HepG2 (cell line): ENCODE measurements around the gene PPARA. TPM values are rescaled to one million over a fixed set of nuclear protein-coding genes. Genes with fewer than 3 reads are reported as not detected.

Experiments used
- ARNT ChIP-seq: fragments of 450-650 bp; IDR thresholded peaks from 2 replicates; pipeline ENCODE4 v1.6.1; 2017
- BHLHE40 ChIP-seq: IDR thresholded peaks from 2 replicates; pipeline ENCODE4 v1.6.1; 2011; ENCODE audit warnings: low read length, improper control_type of control experiment
- ELF1 ChIP-seq: sonication (generic); formaldehyde crosslinking; IDR thresholded peaks from 2 replicates; pipeline ENCODE4 v1.4.0; 2020; ENCODE audit warnings: missing genetic modification reagents
- FOXP1 ChIP-seq, 2 experiments: fragments of 450-650 bp in 1 of 2; IDR thresholded peaks; 2 replicates each; pipeline ENCODE4 v1.6.1; 2017 to 2018; ENCODE audit warnings: antibody characterized with exemption in 1 of 2
- HDAC1 ChIP-seq: sonication (generic); formaldehyde crosslinking; IDR thresholded peaks from 2 replicates; pipeline ENCODE4 v1.5.1; 2020; ENCODE audit warnings: mild to moderate bottlenecking, missing genetic modification reagents
- HNF4G ChIP-seq, 2 experiments: sonication (generic) in 1 of 2; formaldehyde crosslinking in 1 of 2; IDR thresholded peaks; 2 replicates each; pipeline versions ENCODE4 v1.4.0 to v1.6.1; 2011 to 2020; ENCODE audit warnings: borderline replicate concordance in 2 of 2, low read depth in 2 of 2, mild to moderate bottlenecking in 2 of 2, low read length in 1 of 2, missing genetic modification reagents in 1 of 2, moderate library complexity in 1 of 2
- PCBP1 ChIP-seq: fragments of 200-400 bp; formaldehyde crosslinking; IDR thresholded peaks from 2 replicates; pipeline ENCODE4 v1.6.1; 2017; ENCODE audit warnings: mild to moderate bottlenecking, low read depth, low read length, borderline replicate concordance
- SALL1 ChIP-seq: sonication (generic); formaldehyde crosslinking; IDR thresholded peaks from 2 replicates; pipeline ENCODE4 v1.8.0; 2022; ENCODE audit warnings: mild to moderate bottlenecking, missing genetic modification reagents
- SOX13 ChIP-seq, 3 experiments: fragments of 450-650 bp in 1 of 3; sonication (generic) in 1 of 3; formaldehyde crosslinking in 1 of 3; IDR thresholded peaks in 2 of 3; conservative IDR thresholded peaks in 1 of 3; 2 replicates each; pipeline versions ENCODE4 v1.5.0 to v1.6.1; 2016 to 2020; ENCODE audit warnings: antibody characterized with exemption in 1 of 3, mild to moderate bottlenecking in 1 of 3, missing compliant biosample characterization in 1 of 3, missing genetic modification reagents in 1 of 3, moderate library complexity in 1 of 3
- ZNF496 ChIP-seq: sonication (generic); formaldehyde crosslinking; IDR thresholded peaks from 2 replicates; pipeline ENCODE4 v1.8.1; 2023; ENCODE audit warnings: mild to moderate bottlenecking, moderate library complexity, missing genetic modification reagents; ENCODE audit not compliant: insufficient replicate concordance
- ZNF550 ChIP-seq: sonication (generic); formaldehyde crosslinking; IDR thresholded peaks from 2 replicates; pipeline ENCODE4 v1.4.0; 2020; ENCODE audit warnings: mild to moderate bottlenecking, missing genetic modification reagents, borderline replicate concordance
- ZNF790 ChIP-seq: sonication (generic); formaldehyde crosslinking; IDR thresholded peaks from 2 replicates; pipeline ENCODE4 v1.8.0; 2022; ENCODE audit warnings: missing genetic modification reagents, mild to moderate bottlenecking, borderline replicate concordance
- polyA plus RNA-seq, 8 experiments: library from polyadenylated mRNA; depleted of rRNA in 3 of 8; stranded (reverse) in 7 of 8; unstranded in 1 of 8; fragments of >200 nt; fragmentation: Illumina TruSeq in 4 of 8; extraction: Trizol in 4 of 8; gene quantifications; 2 replicates each; pipeline versions ENCODE4 v1.2.1 to v1.2.3, GENCODE V29; 2011 to 2016; ENCODE audit warnings: low read depth in 4 of 8, missing spikeins in 1 of 8, mixed read lengths in 1 of 8; ENCODE audit not compliant: insufficient read depth in 1 of 8
- total RNA-seq, 5 experiments: library from RNA; depleted of rRNA; stranded (reverse); fragments of >200 nt; fragmentation: Illumina TruSeq; extraction: Trizol; gene quantifications; 2 replicates each; pipeline ENCODE4 v1.2.3, GENCODE V29; 2016; ENCODE audit warnings: low read depth in 1 of 5
- TF ChIP-seq, protein P1 (sequence below): sonication (generic); formaldehyde crosslinking; IDR thresholded peaks from 2 replicates; pipeline ENCODE4 v1.4.0; 2020; ENCODE audit warnings: missing genetic modification reagents
- TF ChIP-seq, protein P2 (sequence below): sonication (generic); formaldehyde crosslinking; IDR thresholded peaks from 2 replicates; pipeline ENCODE4 v1.4.0; 2020; ENCODE audit warnings: missing genetic modification reagents
- TF ChIP-seq, protein P3 (sequence below): sonication (generic); formaldehyde crosslinking; IDR thresholded peaks from 2 replicates; pipeline ENCODE4 v1.4.0; 2020; ENCODE audit warnings: missing genetic modification reagents, borderline replicate concordance
- TF ChIP-seq, protein P4 (sequence below): sonication (generic); formaldehyde crosslinking; IDR thresholded peaks from 2 replicates; pipeline ENCODE4 v1.4.0; 2020; ENCODE audit warnings: missing genetic modification reagents
- TF ChIP-seq, protein P5 (sequence below): IDR thresholded peaks from 2 replicates; pipeline ENCODE4 v1.6.1; 2012; ENCODE audit warnings: low read depth, low read length, improper control_type of control experiment
- TF ChIP-seq, protein P6 (sequence below): sonication (generic); IDR thresholded peaks from 2 replicates; pipeline ENCODE4 v1.6.1; 2016; ENCODE audit warnings: low read depth, borderline replicate concordance

Gene PPARA
- total and polyA plus RNA-seq, 2 of the 13 experiments (the other 11 are each of a cell fraction or from before 2014, with no cell fraction given) = 18.2 to 24.7 TPM

DNA sequence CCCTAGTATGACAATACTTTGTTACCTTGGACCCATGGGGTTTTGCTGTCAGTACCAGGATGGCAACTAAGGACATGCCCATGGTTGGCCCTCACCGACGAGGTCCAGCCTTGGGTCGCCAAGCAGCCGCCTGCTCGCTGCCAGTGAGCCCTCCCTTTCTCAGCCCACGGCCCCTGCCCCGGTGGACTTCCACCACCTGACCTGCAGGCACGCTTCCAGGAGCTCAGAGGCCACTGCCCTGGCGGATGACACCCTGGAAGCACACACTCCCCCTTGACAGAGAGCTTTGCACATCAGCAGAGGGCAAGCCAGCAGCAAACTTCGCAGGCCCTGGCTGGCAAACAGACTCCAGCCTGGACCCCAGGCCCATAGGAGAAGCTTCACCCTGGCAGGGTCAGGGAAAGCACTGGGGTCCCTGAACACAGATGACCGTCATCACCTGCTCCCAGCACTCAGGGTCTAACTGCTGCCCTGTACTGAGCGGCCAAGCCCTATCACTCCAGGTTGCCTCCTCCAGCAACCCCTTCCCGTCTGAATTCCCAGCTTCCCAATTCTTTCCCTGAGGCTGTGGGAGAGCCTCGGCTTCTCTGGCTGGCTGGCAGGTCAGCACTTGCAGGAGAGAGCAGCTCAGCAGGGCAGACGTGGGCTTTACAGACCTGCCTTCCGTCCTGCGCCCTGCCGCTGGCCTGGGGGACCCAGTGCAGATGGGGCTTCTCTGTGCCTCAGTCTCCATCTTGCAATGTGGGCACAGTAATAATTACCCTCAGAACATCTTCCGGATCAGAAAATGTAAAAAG, 2.7 kb upstream of the PPARA start (continued):
- no peak for TF ChIP-seq ZNF550
- TF ChIP-seq, protein P1, sequence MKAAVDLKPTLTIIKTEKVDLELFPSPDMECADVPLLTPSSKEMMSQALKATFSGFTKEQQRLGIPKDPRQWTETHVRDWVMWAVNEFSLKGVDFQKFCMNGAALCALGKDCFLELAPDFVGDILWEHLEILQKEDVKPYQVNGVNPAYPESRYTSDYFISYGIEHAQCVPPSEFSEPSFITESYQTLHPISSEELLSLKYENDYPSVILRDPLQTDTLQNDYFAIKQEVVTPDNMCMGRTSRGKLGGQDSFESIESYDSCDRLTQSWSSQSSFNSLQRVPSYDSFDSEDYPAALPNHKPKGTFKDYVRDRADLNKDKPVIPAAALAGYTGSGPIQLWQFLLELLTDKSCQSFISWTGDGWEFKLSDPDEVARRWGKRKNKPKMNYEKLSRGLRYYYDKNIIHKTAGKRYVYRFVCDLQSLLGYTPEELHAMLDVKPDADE = no peak
- TF ChIP-seq, protein P2, sequence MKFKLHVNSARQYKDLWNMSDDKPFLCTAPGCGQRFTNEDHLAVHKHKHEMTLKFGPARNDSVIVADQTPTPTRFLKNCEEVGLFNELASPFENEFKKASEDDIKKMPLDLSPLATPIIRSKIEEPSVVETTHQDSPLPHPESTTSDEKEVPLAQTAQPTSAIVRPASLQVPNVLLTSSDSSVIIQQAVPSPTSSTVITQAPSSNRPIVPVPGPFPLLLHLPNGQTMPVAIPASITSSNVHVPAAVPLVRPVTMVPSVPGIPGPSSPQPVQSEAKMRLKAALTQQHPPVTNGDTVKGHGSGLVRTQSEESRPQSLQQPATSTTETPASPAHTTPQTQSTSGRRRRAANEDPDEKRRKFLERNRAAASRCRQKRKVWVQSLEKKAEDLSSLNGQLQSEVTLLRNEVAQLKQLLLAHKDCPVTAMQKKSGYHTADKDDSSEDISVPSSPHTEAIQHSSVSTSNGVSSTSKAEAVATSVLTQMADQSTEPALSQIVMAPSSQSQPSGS (CRISPR knock-in tag) = no peak
- TF ChIP-seq SALL1 (CRISPR knock-in tag) = peak; percentile 82; the same call in 1 of the 2 replicates
- TF ChIP-seq PCBP1 = no peak
- TF ChIP-seq SOX13 (IDR thresholded peaks at IDR 0.05) = no peak
- TF ChIP-seq SOX13 (CRISPR knock-in tag; conservative IDR thresholded peaks at IDR 0.05 in 1 of 2, IDR thresholded peaks at IDR 0.05 in 1 of 2) = peak in 1 of 2 experiments; percentile 55; a peak in 1 of 4 replicates
- no peak for TF ChIP-seq ZNF790 (CRISPR knock-in tag)
- TF ChIP-seq, protein P3, sequence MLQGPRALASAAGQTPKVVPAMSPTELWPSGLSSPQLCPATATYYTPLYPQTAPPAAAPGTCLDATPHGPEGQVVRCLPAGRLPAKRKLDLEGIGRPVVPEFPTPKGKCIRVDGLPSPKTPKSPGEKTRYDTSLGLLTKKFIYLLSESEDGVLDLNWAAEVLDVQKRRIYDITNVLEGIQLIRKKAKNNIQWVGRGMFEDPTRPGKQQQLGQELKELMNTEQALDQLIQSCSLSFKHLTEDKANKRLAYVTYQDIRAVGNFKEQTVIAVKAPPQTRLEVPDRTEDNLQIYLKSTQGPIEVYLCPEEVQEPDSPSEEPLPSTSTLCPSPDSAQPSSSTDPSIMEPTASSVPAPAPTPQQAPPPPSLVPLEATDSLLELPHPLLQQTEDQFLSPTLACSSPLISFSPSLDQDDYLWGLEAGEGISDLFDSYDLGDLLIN (CRISPR knock-in tag) = 0 out of 2 replicates have a peak, but pooled peaks have one; percentile 13
- peak; percentile 87 for TF ChIP-seq HDAC1 (CRISPR knock-in tag)
- peak; percentile 78 for TF ChIP-seq BHLHE40
- peak; percentile 61; the same call in 1 of the 2 replicates for TF ChIP-seq ELF1 (CRISPR knock-in tag)
- TF ChIP-seq ARNT = no peak
- TF ChIP-seq, protein P4, sequence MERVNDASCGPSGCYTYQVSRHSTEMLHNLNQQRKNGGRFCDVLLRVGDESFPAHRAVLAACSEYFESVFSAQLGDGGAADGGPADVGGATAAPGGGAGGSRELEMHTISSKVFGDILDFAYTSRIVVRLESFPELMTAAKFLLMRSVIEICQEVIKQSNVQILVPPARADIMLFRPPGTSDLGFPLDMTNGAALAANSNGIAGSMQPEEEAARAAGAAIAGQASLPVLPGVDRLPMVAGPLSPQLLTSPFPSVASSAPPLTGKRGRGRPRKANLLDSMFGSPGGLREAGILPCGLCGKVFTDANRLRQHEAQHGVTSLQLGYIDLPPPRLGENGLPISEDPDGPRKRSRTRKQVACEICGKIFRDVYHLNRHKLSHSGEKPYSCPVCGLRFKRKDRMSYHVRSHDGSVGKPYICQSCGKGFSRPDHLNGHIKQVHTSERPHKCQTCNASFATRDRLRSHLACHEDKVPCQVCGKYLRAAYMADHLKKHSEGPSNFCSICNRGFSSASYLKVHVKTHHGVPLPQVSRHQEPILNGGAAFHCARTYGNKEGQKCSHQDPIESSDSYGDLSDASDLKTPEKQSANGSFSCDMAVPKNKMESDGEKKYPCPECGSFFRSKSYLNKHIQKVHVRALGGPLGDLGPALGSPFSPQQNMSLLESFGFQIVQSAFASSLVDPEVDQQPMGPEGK (CRISPR knock-in tag) = peak; percentile 81
- TF ChIP-seq, protein P5, sequence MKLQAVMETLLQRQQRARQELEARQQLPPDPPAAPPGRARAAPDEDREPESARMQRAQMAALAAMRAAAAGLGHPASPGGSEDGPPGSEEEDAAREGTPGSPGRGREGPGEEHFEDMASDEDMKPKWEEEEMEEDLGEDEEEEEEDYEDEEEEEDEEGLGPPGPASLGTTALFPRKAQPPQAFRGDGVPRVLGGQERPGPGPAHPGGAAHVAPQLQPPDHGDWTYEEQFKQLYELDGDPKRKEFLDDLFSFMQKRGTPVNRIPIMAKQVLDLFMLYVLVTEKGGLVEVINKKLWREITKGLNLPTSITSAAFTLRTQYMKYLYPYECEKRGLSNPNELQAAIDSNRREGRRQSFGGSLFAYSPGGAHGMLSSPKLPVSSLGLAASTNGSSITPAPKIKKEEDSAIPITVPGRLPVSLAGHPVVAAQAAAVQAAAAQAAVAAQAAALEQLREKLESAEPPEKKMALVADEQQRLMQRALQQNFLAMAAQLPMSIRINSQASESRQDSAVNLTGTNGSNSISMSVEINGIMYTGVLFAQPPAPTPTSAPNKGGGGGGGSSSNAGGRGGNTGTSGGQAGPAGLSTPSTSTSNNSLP = no peak
- TF ChIP-seq, protein P6, sequence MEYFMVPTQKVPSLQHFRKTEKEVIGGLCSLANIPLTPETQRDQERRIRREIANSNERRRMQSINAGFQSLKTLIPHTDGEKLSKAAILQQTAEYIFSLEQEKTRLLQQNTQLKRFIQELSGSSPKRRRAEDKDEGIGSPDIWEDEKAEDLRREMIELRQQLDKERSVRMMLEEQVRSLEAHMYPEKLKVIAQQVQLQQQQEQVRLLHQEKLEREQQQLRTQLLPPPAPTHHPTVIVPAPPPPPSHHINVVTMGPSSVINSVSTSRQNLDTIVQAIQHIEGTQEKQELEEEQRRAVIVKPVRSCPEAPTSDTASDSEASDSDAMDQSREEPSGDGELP = peak; percentile 96
- peak; percentile 81 for TF ChIP-seq HNF4G (IDR thresholded peaks at IDR 0.05; ENCODE audit: borderline replicate concordance, low read depth, low read length)
- TF ChIP-seq HNF4G (CRISPR knock-in tag; IDR thresholded peaks at IDR 0.05; ENCODE audit: borderline replicate concordance, low read depth) = peak; percentile 82
- no peak for TF ChIP-seq FOXP1 (IDR thresholded peaks at IDR 0.05)
- TF ChIP-seq FOXP1 (CRISPR knock-in tag; IDR thresholded peaks at IDR 0.05) = peak; percentile 48; the same call in 1 of the 2 replicates
- no peak for TF ChIP-seq ZNF496 (CRISPR knock-in tag)
